Measurements from ENCODE around the gene ITGA6.

GRCh38 chr2:172467382-172467781, 40.0 kb downstream of the ITGA6 start:
- TF ChIP-seq POLR2A (IDR thresholded peaks at IDR 0.05) (no peak), CTCF (IDR thresholded peaks at IDR 0.05) (no peak)

Measured in body of pancreas (tissue), 4 donors.